Skeletal muscle satellite cell (primary cell): ENCODE data around the gene CTDSPL.

Experiments used
- H3K27me3 ChIP-seq: 2 replicates; pipeline ENCODE4 v1.7.0; 2013; ENCODE audit warnings: low read length; ENCODE audit not compliant: control insufficient read depth, insufficient read depth
- H3K36me3 ChIP-seq: 2 replicates; pipeline ENCODE4 v1.7.0; 2013; ENCODE audit warnings: mild to moderate bottlenecking, control low read depth, low read length; ENCODE audit not compliant: insufficient read depth
- H3K4me1 ChIP-seq: 2 replicates; pipeline ENCODE4 v1.7.0; 2013; ENCODE audit warnings: low read length; ENCODE audit not compliant: control insufficient read depth, insufficient read depth
- H3K4me2 ChIP-seq: 2 replicates; pipeline ENCODE4 v1.7.0; 2013; ENCODE audit warnings: mild to moderate bottlenecking, low read length
- H3K4me3 ChIP-seq: 2 replicates; pipeline ENCODE4 v1.7.0; 2013; ENCODE audit warnings: low read length
- H3K9ac ChIP-seq: 2 replicates; pipeline ENCODE4 v1.7.0; 2013; ENCODE audit warnings: mild to moderate bottlenecking, low read depth, low read length, moderate library complexity
- H3K9me3 ChIP-seq: replicated peaks from 2 replicates; pipeline ENCODE4 v1.7.0; 2013; ENCODE audit warnings: mild to moderate bottlenecking, control low read depth, low read length

CTDSPL gene

GRCh38 chr3:38011111-38011510 is 149.4 kb downstream of the CTDSPL start:
- H3K4me1 ChIP-seq: no peaks in the 10 kb centered on the region
- H3K27me3 ChIP-seq: no peaks in the 10 kb centered on the region
- no peak overlapping the region for H3K4me2 ChIP-seq
- H3K9me3 ChIP-seq: no peaks in the 10 kb centered on the region
- H3K9ac ChIP-seq: no peak overlapping the region
- no peak overlapping the region for H3K4me3 ChIP-seq
- H3K36me3 ChIP-seq: peaks cover 65% of the 10 kb centered on the region

GRCh38 chr3:38015485-38015884 is 153.8 kb downstream of the CTDSPL start:
- H3K4me3 ChIP-seq: no peak overlapping the region
- no peaks in the 10 kb centered on the region for H3K4me1 ChIP-seq
- H3K9me3 ChIP-seq: no peaks in the 10 kb centered on the region
- H3K9ac ChIP-seq: no peak overlapping the region
- peaks cover 64% of the 10 kb centered on the region for H3K36me3 ChIP-seq
- H3K27me3 ChIP-seq: no peaks in the 10 kb centered on the region
- H3K4me2 ChIP-seq: no peak overlapping the region

GRCh38 chr3:38015984-38016383 is 154.3 kb downstream of the CTDSPL start:
- Histone ChIP-seq H3K4me1 (no peaks in the 10 kb centered on the region), H3K27me3 (no peaks in the 10 kb centered on the region), H3K4me3 (no peak overlapping the region), H3K4me2 (no peak overlapping the region), H3K36me3 (peaks cover 60% of the 10 kb centered on the region), H3K9ac (no peak overlapping the region), H3K9me3 (no peaks in the 10 kb centered on the region)

GRCh38 chr3:38016410-38016809 is 154.7 kb downstream of the CTDSPL start:
- Histone ChIP-seq H3K4me3 (no peak overlapping the region), H3K9ac (no peak overlapping the region), H3K4me1 (no peaks in the 10 kb centered on the region), H3K36me3 (peaks cover 60% of the 10 kb centered on the region), H3K9me3 (no peaks in the 10 kb centered on the region), H3K27me3 (no peaks in the 10 kb centered on the region), H3K4me2 (no peak overlapping the region)

- Histone ChIP-seq H3K9ac (no peak overlapping the region), H3K9me3 (no peaks in the 10 kb centered on the region), H3K36me3 (peaks cover 60% of the 10 kb centered on the region), H3K4me1 (no peaks in the 10 kb centered on the region), H3K27me3 (no peaks in the 10 kb centered on the region), H3K4me3 (no peak overlapping the region), H3K4me2 (no peak overlapping the region)
These were observed 155.3 kb downstream of the CTDSPL start for GRCh38 chr3:38016847-38017444.

- Histone ChIP-seq H3K9ac (no peak overlapping the region), H3K9me3 (no peaks in the 10 kb centered on the region), H3K4me2 (no peak overlapping the region), H3K4me3 (no peak overlapping the region), H3K4me1 (no peaks in the 10 kb centered on the region), H3K36me3 (peaks cover 60% of the 10 kb centered on the region), H3K27me3 (no peaks in the 10 kb centered on the region)
These were observed 156.0 kb downstream of the CTDSPL start for GRCh38 chr3:38017445-38018295.

GRCh38 chr3:38018296-38019266 is 156.9 kb downstream of the CTDSPL start:
- Histone ChIP-seq H3K27me3 (no peaks in the 10 kb centered on the region), H3K9ac (no peak overlapping the region), H3K4me2 (no peak overlapping the region), H3K36me3 (peaks cover 59% of the 10 kb centered on the region), H3K4me1 (peaks cover 2% of the 10 kb centered on the region), H3K4me3 (no peak overlapping the region), H3K9me3 (no peaks in the 10 kb centered on the region)

- Histone ChIP-seq H3K4me2 (no peak overlapping the region), H3K9ac (no peak overlapping the region), H3K36me3 (peaks cover 49% of the 10 kb centered on the region), H3K27me3 (no peaks in the 10 kb centered on the region), H3K9me3 (no peaks in the 10 kb centered on the region), H3K4me3 (no peak overlapping the region), H3K4me1 (peaks cover 9% of the 10 kb centered on the region)
These were observed 158.1 kb downstream of the CTDSPL start for GRCh38 chr3:38019658-38020341.

GRCh38 chr3:38020342-38020726 is 158.7 kb downstream of the CTDSPL start:
- no peak overlapping the region for H3K4me2 ChIP-seq
- H3K4me3 ChIP-seq: no peak overlapping the region
- H3K9ac ChIP-seq: no peak overlapping the region
- H3K27me3 ChIP-seq: no peaks in the 10 kb centered on the region
- peaks cover 11% of the 10 kb centered on the region for H3K4me1 ChIP-seq
- no peaks in the 10 kb centered on the region for H3K9me3 ChIP-seq
- H3K36me3 ChIP-seq: peaks cover 44% of the 10 kb centered on the region

GRCh38 chr3:38021196-38021595 is 159.5 kb downstream of the CTDSPL start:
- Histone ChIP-seq H3K4me2 (no peak overlapping the region), H3K9me3 (no peaks in the 10 kb centered on the region), H3K36me3 (peaks cover 35% of the 10 kb centered on the region), H3K27me3 (no peaks in the 10 kb centered on the region), H3K4me1 (peaks cover 19% of the 10 kb centered on the region), H3K4me3 (no peak overlapping the region), H3K9ac (no peak overlapping the region)

GRCh38 chr3:38022301-38022700 is 160.6 kb downstream of the CTDSPL start:
- no peak overlapping the region for H3K4me2 ChIP-seq
- H3K4me1 ChIP-seq: peaks cover 19% of the 10 kb centered on the region
- H3K27me3 ChIP-seq: no peaks in the 10 kb centered on the region
- H3K36me3 ChIP-seq: peaks cover 24% of the 10 kb centered on the region
- H3K9me3 ChIP-seq: no peaks in the 10 kb centered on the region
- no peak overlapping the region for H3K9ac ChIP-seq
- H3K4me3 ChIP-seq: no peak overlapping the region
